GM12891 (cell line): Measurements from ENCODE around the gene CHST10.

Experiments
- PAX5 ChIP-seq: IDR thresholded peaks from 2 replicates; pipeline ENCODE4 v1.6.1; 2011; ENCODE audit warnings: low read length, moderate library complexity, mild to moderate bottlenecking; ENCODE audit not compliant: insufficient read depth, severe bottlenecking
- POLR2A ChIP-seq: IDR thresholded peaks from 2 replicates; pipeline ENCODE4 v1.6.1; 2011; ENCODE audit warnings: low read depth, low read length, control low read depth
- POLR2AphosphoS5 ChIP-seq: IDR thresholded peaks from 2 replicates; pipeline ENCODE4 v1.6.1; 2011; ENCODE audit warnings: low read depth, low read length, control low read depth
- POU2F2 ChIP-seq: IDR thresholded peaks from 2 replicates; pipeline ENCODE4 v1.6.1; 2011; ENCODE audit warnings: low read depth, mild to moderate bottlenecking, control low read depth, low read length, moderate library complexity
- SPI1 ChIP-seq: IDR thresholded peaks from 2 replicates; pipeline ENCODE4 v1.6.1; 2011; ENCODE audit warnings: low read depth, low read length, control low read depth
- TAF1 ChIP-seq: IDR thresholded peaks from 2 replicates; pipeline ENCODE4 v1.6.1; 2011; ENCODE audit warnings: low read depth, low read length, control low read depth

GRCh38 chr2:100392715-100393114 lies 24.8 kb downstream of the CHST10 start:
- TF ChIP-seq POLR2AphosphoS5 (no peak), POLR2A (no peak), PAX5 (no peak), SPI1 (no peak), POU2F2 (no peak), TAF1 (no peak)
